Esophagus squamous epithelium (tissue), 5 donors: Measurements from ENCODE around the gene RDH5. TPM values are rescaled to one million over a fixed set of nuclear protein-coding genes. Genes with fewer than 3 reads are reported as not detected.

ENCODE experiments used
- DNase-seq: peaks from one replicate; lab custom pipeline; 2025; lab: John Stamatoyannopoulos, UW
- H3K27ac ChIP-seq, 4 donors: fragments of 200-600 bp; sonication (generic); one replicate each; pipeline ENCODE4 v1.5.1; 2016 to 2019; ENCODE audit warnings: mild to moderate bottlenecking in 1 of 4
- H3K27me3 ChIP-seq, 4 donors: fragments of 200-600 bp; sonication (generic); 1 replicate in 3 of 4; 2 replicates in 1 of 4; pipeline versions ENCODE4 v1.5.1 to v1.6.0; 2017 to 2021; ENCODE audit warnings: antibody characterized with exemption in 1 of 4
- H3K36me3 ChIP-seq, 3 donors: fragments of 200-600 bp; sonication (generic); one replicate each; pipeline ENCODE4 v1.5.1; 2016 to 2019
- H3K4me1 ChIP-seq, 3 donors: fragments of 200-600 bp; sonication (generic); one replicate each; pipeline ENCODE4 v1.5.1; 2017 to 2019
- H3K4me3 ChIP-seq, 4 donors: fragments of 200-600 bp; sonication (generic); 1 replicate in 3 of 4; 2 replicates in 1 of 4; pipeline ENCODE4 v1.5.1; 2016 to 2019; ENCODE audit warnings: mild to moderate bottlenecking in 2 of 4, moderate library complexity in 1 of 4
- H3K9me3 ChIP-seq, 3 donors: fragments of 200-600 bp; sonication (generic); one replicate each; pipeline ENCODE4 v1.5.1; 2016 to 2019
- CTCF ChIP-seq, 6 experiments: fragments of 450-650 bp in 4 of 6; fragments of 200-600 bp in 2 of 6; sonication (generic) in 2 of 6; IDR thresholded peaks; one replicate each; pipeline ENCODE4 v1.5.1; 2016 to 2019; ENCODE audit warnings: antibody characterized with exemption in 6 of 6, mild to moderate bottlenecking in 4 of 6, moderate library complexity in 4 of 6
- POLR2A ChIP-seq, 4 donors: fragments of 450-650 bp; IDR thresholded peaks; one replicate each; pipeline ENCODE4 v1.6.1; 2017; ENCODE audit warnings: antibody characterized with exemption in 4 of 4, mild to moderate bottlenecking in 4 of 4, moderate library complexity in 3 of 4
- WGBS, 2 donors: methylation state at CpG; one replicate each; pipeline ENCODE4 v1.1.5; 2018; 5-methylcytosine and 5-hydroxymethylcytosine counted together
- intact Hi-C: fragments of 100-400 bp; cut with DNase I; formaldehyde crosslinking; loops from one replicate; pipeline ENCODE4 v1.15.0; 2022
- total RNA-seq, 4 donors: library from RNA; depleted of rRNA; stranded (reverse); fragments of >200 nt; gene quantifications; one replicate each; pipeline ENCODE4 v1.1.0, GENCODE V29; 2016
- donor health status: DM: yes; HTN: yes; CAD: no.

The RDH5 gene
- total RNA-seq, 4 donors from 2014 or later, result 1.3 to 13.5 (median 4.1) TPM

DNA sequence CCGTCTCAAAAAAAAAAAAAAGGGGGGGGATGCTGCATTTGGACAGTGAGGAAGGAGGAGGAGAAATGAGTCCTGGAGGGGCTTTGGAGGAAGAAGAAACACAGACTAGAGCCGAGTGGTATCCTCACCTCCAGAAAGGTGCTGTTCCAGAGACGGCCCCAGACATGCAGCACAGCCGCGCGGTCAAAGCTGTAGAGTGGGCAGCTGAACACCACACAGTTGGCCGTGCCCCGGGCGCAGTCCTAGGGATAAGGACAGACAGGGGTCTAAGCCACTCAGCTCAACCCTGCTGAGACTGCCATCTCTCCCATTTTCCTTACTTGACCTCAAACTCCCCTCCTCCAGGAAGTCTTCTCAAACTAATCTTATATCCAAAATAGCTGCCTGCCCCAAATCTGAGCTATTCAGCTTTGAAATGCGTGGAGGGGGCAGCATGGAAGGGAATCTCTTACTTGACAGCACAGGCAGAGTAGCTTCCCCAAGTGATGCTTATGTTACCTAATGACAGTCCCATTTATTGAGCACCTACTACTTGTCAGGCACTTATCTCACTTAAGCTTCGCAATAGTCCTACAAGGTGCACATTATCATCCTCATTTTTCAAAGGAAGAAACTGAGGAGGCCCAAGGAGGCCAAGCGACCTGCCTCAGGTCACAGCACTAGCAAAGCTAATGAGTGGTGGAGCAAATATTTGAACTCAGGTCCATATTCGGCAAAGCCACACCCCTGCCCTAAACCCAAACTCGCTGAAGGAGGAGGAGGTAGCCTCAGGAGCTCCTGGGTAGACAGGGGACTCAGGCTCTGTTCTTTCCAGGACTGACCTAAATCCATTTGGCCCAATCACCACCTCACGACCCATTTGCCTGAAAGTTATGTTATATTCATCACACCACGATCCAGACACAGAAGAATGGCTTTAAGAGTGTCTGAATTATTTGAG, 31.2 kb upstream of the RDH5 start:
- no peak overlapping the region for H3K27ac ChIP-seq
- no peaks in the 10 kb centered on the region for H3K9me3 ChIP-seq
- H3K36me3 ChIP-seq, result peaks cover 0 to 27% (median 0%) of the 10 kb centered on the region in 3 donors
- H3K27me3 ChIP-seq, result no peaks in the 10 kb centered on the region
- no peaks in the 10 kb centered on the region for H3K4me1 ChIP-seq
- DNase-seq, result no peak
- H3K4me3 ChIP-seq, result no peak overlapping the region
- intact Hi-C loops, result no loop called here
- TF ChIP-seq POLR2A (IDR thresholded peaks at IDR 0.05), result no peak
- TF ChIP-seq CTCF (IDR thresholded peaks at IDR 0.05), result no peak
- 81 to 89% methylated on average over 15 to 16 of the region's 16 CpGs for WGBS, 2 donors

GRCh38 chr12:55692631-55693322, 27.4 kb upstream of the RDH5 start:
- Histone ChIP-seq H3K9me3 (no peaks in the 10 kb centered on the region), H3K27me3 (no peaks in the 10 kb centered on the region), H3K4me3 (no peak overlapping the region), H3K4me1 (no peaks in the 10 kb centered on the region), H3K27ac (no peak overlapping the region), H3K36me3 (peaks cover 0 to 34% (median 0%) of the 10 kb centered on the region in 3 donors)
- no peak for TF ChIP-seq CTCF (IDR thresholded peaks at IDR 0.05)
- TF ChIP-seq POLR2A (IDR thresholded peaks at IDR 0.05), result no peak
- WGBS, 2 donors, result 82 to 95% methylated on average over 8 to 9 of the region's 12 CpGs
- intact Hi-C loops, result no loop called here
- DNase-seq, result no peak

DNA sequence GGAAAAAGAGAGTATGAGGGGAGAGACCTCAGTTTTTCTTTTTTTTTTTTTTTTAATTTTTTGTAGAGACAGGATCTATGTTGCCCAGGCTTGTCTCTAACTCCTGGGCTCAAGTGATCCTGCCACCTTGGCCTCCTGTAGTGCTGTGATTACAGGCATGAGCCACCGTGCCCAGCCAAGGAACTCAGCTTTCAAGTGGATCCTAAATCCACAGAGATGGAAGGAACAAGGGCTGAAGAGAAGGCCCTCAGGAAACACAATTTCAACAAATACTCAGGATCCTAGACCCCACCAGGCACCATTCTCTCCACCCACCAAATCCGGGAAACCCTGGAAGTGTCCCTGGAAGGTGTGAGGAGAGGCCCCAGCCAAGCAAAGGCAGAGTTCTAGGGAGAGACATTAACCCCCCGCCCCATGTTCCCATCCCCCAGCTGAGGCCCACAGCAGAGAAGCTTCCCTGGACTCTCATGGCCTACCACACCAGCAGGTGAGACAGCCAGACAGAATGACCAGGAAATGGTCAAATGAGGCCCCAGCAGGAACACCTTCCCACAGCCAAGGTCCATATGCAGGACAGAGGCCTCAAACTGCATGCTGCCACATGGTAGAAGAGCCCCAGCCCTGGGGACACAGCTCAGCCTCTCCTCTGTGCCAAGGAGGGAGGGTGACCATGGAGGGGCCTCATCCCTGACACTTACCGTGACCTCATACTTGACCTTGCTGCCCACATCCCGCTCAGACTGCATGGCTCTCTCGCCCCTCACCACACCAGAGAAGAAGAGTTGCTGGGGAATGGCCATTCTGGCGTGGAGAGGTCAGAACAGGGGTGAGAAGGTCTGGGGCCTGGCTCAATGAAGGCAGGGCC, 26.6 kb upstream of the RDH5 start:
- no peak for DNase-seq
- H3K27ac ChIP-seq, result no peak overlapping the region
- H3K36me3 ChIP-seq, result peaks cover 0 to 30% (median 0%) of the 10 kb centered on the region in 3 donors
- no peaks in the 10 kb centered on the region for H3K4me1 ChIP-seq
- H3K9me3 ChIP-seq, result no peaks in the 10 kb centered on the region
- H3K27me3 ChIP-seq, result no peaks in the 10 kb centered on the region
- no peak for TF ChIP-seq CTCF (IDR thresholded peaks at IDR 0.05)
- no peak for TF ChIP-seq POLR2A (IDR thresholded peaks at IDR 0.05)
- WGBS, 2 donors, result 71 to 100% methylated on average over 1 to 3 of the region's 7 CpGs
- H3K4me3 ChIP-seq, result no peak overlapping the region
- intact Hi-C loops, result no loop called here

DNA sequence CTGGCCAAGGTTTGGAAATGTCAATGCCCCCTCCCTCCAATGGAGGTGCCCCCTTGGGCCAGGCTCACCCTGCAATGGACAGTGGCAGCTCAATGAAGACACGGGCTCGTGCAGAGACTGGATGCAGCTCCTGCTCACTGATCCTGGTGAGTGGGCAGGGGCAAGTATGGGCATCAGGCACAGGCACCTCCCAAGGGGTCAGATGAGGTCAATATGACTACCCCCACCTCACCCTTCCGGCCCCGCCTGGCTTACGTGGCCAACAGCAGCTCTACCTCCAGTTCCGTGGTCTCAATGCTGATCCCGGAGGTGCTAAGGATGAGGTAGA, 26.0 kb upstream of the RDH5 start:
- TF ChIP-seq CTCF (IDR thresholded peaks at IDR 0.05) (no peak), POLR2A (IDR thresholded peaks at IDR 0.05) (no peak)
- no peak overlapping the region for H3K27ac ChIP-seq
- H3K4me3 ChIP-seq, result no peak overlapping the region
- no peaks in the 10 kb centered on the region for H3K9me3 ChIP-seq
- WGBS, 2 donors, result 100% methylated on average over 2 of the region's 7 CpGs; no CpG with 5 or more reads in 1 of the 2 donors
- intact Hi-C loops, result no loop called here
- no peaks in the 10 kb centered on the region for H3K27me3 ChIP-seq
- DNase-seq, result no peak
- H3K36me3 ChIP-seq, result peaks cover 0 to 30% (median 0%) of the 10 kb centered on the region in 3 donors
- H3K4me1 ChIP-seq, result no peaks in the 10 kb centered on the region
